Activated CD8-positive, alpha-beta memory T cell treated with anti-CD3 and anti-CD28 coated beads, Interleukin-2, amount 50 U/mL, for 48 hours (primary cell): ENCODE measurements around the gene CNN3.

Experiments used
- DNase-seq: peaks from one replicate; pipeline ENCODE4 v3.0.0-alpha.2; 2020

The CNN3 gene

GRCh38 chr1:94854458-94855306, 72.2 kb downstream of the CNN3 start:
- DNase-seq = peak; percentile 82

- DNase-seq = no peak
Measured at GRCh38 chr1:94852788-94853187, 74.1 kb downstream of the CNN3 start.

- no peak for DNase-seq
Measured at GRCh38 chr1:94851571-94851970, 75.3 kb downstream of the CNN3 start.
